Calu3 (cell line): Measurements from ENCODE around the gene ACLY. TPM values are rescaled to one million over a fixed set of nuclear protein-coding genes. Genes with fewer than 3 reads are reported as not detected.
"Not testable (repeated sequence)": the region's sequence is repeated elsewhere in the genome, so short reads cannot be mapped to it uniquely, and the experiment has no call there.

Source experiments
- BruUV-seq: library from RNA; stranded (reverse); fragments of 400-500 nt; replicated peaks from 2 replicates; lab custom pipeline; 2021; lab: Mats Ljungman, UMichigan
- CTCF ChIA-PET: fragments of 300-600 bp; sonication (Branson Sonifier 250); formaldehyde crosslinking; loops from one replicate; lab custom pipeline; 2022; ENCODE audit warnings: antibody characterized with exemption; lab: Charles Lee
- DNase-seq: peaks from one replicate; pipeline ENCODE4 v3.0.0; 2022
- H3K27ac Mint-ChIP-seq: one replicate; pipeline ENCODE4 v1.8.0; 2022; ENCODE audit warnings: mixed read lengths; ENCODE audit not compliant: unreplicated experiment
- H3K27me3 Mint-ChIP-seq: one replicate; pipeline ENCODE4 v1.8.0; 2022; ENCODE audit warnings: mixed read lengths; ENCODE audit not compliant: unreplicated experiment
- H3K36me3 Mint-ChIP-seq: one replicate; pipeline ENCODE4 v1.8.0; 2022; ENCODE audit warnings: mild to moderate bottlenecking, moderate library complexity, mixed read lengths; ENCODE audit not compliant: insufficient read depth, unreplicated experiment
- H3K4me1 Mint-ChIP-seq: one replicate; pipeline ENCODE4 v1.8.0; 2022; ENCODE audit warnings: mild to moderate bottlenecking, low read depth, mixed read lengths; ENCODE audit not compliant: unreplicated experiment
- H3K4me3 Mint-ChIP-seq: one replicate; pipeline ENCODE4 v1.8.0; 2022; ENCODE audit warnings: mild to moderate bottlenecking, low read depth, moderate library complexity, mixed read lengths; ENCODE audit not compliant: unreplicated experiment
- H3K9me3 Mint-ChIP-seq: one replicate; pipeline ENCODE4 v1.8.0; 2022; ENCODE audit warnings: low read depth, mixed read lengths; ENCODE audit not compliant: unreplicated experiment
- intact Hi-C: fragments of 100-400 bp; cut with micrococcal nuclease; formaldehyde crosslinking; loops from one replicate; pipeline ENCODE4 v1.10.0; 2022; ENCODE audit not compliant: unreplicated experiment
- total RNA-seq: library from RNA; stranded (reverse); gene quantifications from 2 replicates; pipeline ENCODE4 v1.2.3, GENCODE V29; 2022
- TF ChIP-seq, protein P1 (sequence below): fragments of 200-600 bp; IDR thresholded peaks from one replicate; pipeline ENCODE4 v1.8.0; 2022; ENCODE audit warnings: antibody characterized with exemption; ENCODE audit not compliant: unreplicated experiment

The ACLY gene
- total RNA-seq, 1 experiment from 2014 or later = 265 TPM

DNA sequence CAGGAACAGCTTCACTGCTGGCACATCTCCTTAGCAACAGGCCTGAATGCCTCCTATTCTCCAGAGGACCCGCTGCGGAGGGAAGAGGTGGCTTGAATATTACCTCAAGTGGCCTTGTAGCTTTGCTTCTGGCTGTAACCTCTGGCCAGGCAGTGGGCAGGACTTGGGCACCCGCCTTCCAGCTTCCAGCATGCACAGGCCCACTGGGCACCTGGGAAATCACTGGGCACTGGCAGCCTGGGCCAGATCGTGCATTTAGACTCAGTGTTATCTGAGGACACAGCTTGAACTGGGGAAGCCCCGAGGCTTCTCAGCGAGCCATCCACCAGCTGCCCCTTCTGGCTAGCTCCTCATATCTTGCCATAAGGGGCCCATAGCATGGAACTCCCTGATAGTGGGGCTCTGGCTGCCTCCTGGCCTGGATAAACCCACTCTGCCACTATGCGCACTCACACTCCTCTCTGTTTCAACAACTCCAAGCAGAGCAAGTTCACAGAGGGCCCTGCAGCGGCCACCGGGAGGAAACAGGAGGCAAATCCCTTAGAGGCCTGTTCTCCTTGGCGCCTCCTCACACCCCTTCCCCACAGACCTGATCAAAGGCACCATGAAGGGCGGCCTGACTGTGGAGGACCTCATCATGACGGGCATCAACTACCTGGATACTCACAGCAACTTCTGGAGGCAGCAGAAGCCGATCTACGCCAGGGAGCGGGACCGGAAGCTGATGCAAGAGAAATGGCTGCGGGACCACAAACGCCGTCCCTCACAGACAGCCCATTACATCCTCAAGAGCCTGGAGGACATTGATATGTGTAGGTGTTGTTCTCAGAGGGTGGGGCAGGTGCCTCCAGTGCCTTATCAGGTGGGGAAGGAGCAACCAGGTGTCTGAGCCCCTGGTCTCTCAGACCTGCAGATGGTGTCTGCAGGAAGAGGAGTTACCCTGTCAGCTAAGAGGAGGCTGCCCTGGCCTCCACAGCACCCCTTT, 19.5 kb upstream of the ACLY start:
- H3K36me3 Mint-ChIP-seq = no peaks in the 10 kb centered on the region
- peaks cover 29% of the 10 kb centered on the region for H3K27me3 Mint-ChIP-seq
- TF ChIP-seq, protein P1, sequence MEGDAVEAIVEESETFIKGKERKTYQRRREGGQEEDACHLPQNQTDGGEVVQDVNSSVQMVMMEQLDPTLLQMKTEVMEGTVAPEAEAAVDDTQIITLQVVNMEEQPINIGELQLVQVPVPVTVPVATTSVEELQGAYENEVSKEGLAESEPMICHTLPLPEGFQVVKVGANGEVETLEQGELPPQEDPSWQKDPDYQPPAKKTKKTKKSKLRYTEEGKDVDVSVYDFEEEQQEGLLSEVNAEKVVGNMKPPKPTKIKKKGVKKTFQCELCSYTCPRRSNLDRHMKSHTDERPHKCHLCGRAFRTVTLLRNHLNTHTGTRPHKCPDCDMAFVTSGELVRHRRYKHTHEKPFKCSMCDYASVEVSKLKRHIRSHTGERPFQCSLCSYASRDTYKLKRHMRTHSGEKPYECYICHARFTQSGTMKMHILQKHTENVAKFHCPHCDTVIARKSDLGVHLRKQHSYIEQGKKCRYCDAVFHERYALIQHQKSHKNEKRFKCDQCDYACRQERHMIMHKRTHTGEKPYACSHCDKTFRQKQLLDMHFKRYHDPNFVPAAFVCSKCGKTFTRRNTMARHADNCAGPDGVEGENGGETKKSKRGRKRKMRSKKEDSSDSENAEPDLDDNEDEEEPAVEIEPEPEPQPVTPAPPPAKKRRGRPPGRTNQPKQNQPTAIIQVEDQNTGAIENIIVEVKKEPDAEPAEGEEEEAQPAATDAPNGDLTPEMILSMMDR = no peak
- no peaks in the 10 kb centered on the region for H3K9me3 Mint-ChIP-seq
- H3K4me3 Mint-ChIP-seq = no peak overlapping the region
- BruUV-seq = no TSS peak
- H3K27ac Mint-ChIP-seq = no peak overlapping the region
- no peaks in the 10 kb centered on the region for H3K4me1 Mint-ChIP-seq
- CTCF ChIA-PET = interaction anchor here (0.7 kb wide), 1 partner anchor 8 kb away, joined by 3 read pairs; no protein-coding TSS in a partner anchor
- DNase-seq = no peak
- intact Hi-C loops = no loop called here

DNA sequence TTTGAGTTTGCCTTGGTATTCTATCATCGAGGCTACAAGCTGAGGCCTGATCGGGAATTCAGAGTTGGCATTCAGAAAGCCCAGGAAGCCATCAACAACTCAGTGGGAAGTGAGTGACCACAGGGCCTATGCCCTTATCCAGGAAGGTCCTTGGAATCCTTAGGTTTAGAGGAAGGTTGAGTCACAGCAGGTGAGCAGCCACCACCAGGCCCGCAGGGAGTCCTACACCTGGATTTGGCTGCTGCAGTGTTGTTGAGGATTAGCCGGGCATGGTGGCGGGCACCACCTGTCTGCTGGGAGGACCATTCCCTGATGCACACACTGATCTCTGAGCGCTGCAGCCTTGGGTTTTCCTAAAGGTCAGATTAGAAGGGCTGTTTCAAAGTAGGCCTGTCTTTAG, 16.9 kb upstream of the ACLY start:
- Mint-ChIP-seq H3K4me3 (no peak overlapping the region), H3K9me3 (no peaks in the 10 kb centered on the region), H3K4me1 (no peaks in the 10 kb centered on the region), H3K27ac (no peak overlapping the region), H3K36me3 (peaks cover 3% of the 10 kb centered on the region), H3K27me3 (peaks cover 19% of the 10 kb centered on the region)
- CTCF ChIA-PET = no interaction called here
- no TSS peak for BruUV-seq
- TF ChIP-seq, protein P1 = no peak
- no peak for DNase-seq
- intact Hi-C loops = no loop called here

DNA sequence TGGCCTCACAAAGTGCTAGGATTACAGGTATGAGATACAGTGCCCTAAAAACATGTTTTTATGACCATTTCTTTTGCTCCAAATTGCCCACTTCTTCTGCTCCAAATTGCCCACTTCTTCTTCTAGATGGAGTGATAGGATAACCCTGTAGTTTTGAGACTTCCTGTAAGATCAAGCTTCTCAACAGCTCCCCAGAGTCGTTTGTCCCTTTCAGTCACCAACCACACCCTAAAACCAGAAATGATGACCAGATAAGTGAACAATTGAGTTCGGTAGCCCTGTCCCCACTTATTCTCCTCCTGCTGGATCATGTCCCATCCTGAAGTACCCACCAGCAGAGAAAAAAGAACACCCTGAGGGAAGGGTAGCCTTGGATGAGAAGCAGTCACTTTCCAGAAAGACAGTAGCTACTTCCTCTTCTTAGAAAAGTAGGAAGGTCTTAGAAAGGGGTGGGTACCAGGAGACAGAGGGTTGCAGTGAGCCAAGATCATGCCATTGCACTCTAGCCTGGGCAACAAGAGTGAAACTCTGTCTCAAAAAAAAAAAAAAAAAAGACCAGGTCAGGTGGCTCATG, 14.2 kb upstream of the ACLY start:
- Mint-ChIP-seq H3K27me3 (no peaks in the 10 kb centered on the region), H3K36me3 (peaks cover 12% of the 10 kb centered on the region), H3K9me3 (no peaks in the 10 kb centered on the region), H3K27ac (no peak overlapping the region), H3K4me3 (no peak overlapping the region), H3K4me1 (peaks cover 11% of the 10 kb centered on the region)
- no peak for DNase-seq
- TF ChIP-seq, protein P1 = no peak
- BruUV-seq = no TSS peak
- CTCF ChIA-PET = interaction anchor here (0.6 to 0.7 kb wide), 12 partner anchors 9 to 1517 kb away, joined by 3 to 7 read pairs (median 4); partner anchors contain the start of gene DNAJC7
- intact Hi-C loops = no loop called here

DNA sequence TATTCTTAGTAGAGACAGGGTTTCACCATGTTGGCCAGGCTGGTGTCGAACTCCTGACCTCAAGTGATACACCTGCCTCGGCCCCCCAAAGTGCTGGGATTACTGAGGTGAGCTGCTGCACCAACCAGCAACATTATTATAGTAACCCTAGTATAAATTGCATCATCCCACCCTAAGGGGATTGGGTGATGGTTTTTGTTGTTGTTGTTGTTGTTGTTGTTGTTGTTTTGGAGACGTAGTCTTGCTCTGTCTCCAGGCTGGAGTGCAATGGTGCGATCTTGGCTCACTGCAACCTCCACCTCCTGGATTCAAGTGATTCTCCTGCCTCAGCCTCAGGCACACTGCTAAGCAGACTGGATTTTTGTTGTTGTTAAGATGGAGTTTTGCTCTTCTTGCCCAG, 13.0 kb upstream of the ACLY start:
- DNase-seq, CTCF ChIA-PET, H3K27ac Mint-ChIP-seq, BruUV-seq, H3K27me3 Mint-ChIP-seq, H3K4me3 Mint-ChIP-seq, H3K9me3 Mint-ChIP-seq, intact Hi-C loops: not testable (repeated sequence)
- peaks cover 11% of the 10 kb centered on the region for H3K4me1 Mint-ChIP-seq
- H3K36me3 Mint-ChIP-seq = peaks cover 12% of the 10 kb centered on the region

DNA sequence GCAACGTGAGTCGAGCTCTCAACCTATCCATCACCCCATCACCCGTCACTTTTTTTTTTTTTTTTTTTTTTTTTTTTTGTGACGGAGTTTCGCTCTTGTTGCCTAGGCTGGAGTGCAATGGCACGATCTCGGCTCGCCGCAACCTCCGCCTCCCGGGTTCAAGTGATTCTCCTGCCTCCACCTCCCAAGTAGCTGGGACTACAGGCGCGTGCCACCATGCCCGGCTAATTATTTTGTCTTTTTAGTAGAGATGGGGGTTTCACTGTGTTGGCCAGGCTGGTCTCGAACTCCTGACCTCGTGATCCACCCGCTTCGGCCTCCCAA, 12.0 kb upstream of the ACLY start:
- H3K9me3 Mint-ChIP-seq, intact Hi-C loops, H3K27me3 Mint-ChIP-seq, DNase-seq, BruUV-seq: not testable (repeated sequence)
- Mint-ChIP-seq H3K4me1 (peaks cover 11% of the 10 kb centered on the region), H3K36me3 (peaks cover 12% of the 10 kb centered on the region), H3K27ac (peak overlapping the region; percentile 83), H3K4me3 (peak overlapping the region; percentile 84)
- CTCF ChIA-PET = interaction anchor here (0.5 to 1.8 kb wide), 16 partner anchors 9 to 435 kb away, joined by 3 to 15 read pairs (median 4); partner anchors contain the start of genes ACLY and DHX58
